H1 (cell line): ENCODE data around the gene MGRN1. TPM values are rescaled to one million over a fixed set of nuclear protein-coding genes. Genes with fewer than 3 reads are reported as not detected.
A peak's percentile ranks its signal among the peaks of the same experiment; 100 is the strongest.

ENCODE experiments used
- ASH2L ChIP-seq: fragments of 200-600, 300-600 bp; sonication (generic); IDR thresholded peaks from one replicate; pipeline ENCODE4 v1.7.1; 2017; ENCODE audit warnings: low read length
- BACH1 ChIP-seq: IDR thresholded peaks from 2 replicates; pipeline ENCODE4 v1.6.1; 2012; ENCODE audit warnings: low read length, improper control_type of control experiment
- BCL11A ChIP-seq, 2 experiments: IDR thresholded peaks; one replicate each; pipeline ENCODE4 v1.6.1; 2011; ENCODE audit warnings: low read depth in 2 of 2, low read length in 2 of 2, mild to moderate bottlenecking in 2 of 2
- BRCA1 ChIP-seq: IDR thresholded peaks from 2 replicates; pipeline ENCODE4 v1.6.1; 2012; ENCODE audit warnings: low read depth, low read length, improper control_type of control experiment
- CHD2 ChIP-seq: IDR thresholded peaks from 2 replicates; pipeline ENCODE4 v1.6.1; 2012; ENCODE audit warnings: low read length, improper control_type of control experiment
- CREB1 ChIP-seq: IDR thresholded peaks from 2 replicates; pipeline ENCODE4 v1.6.1; 2012; ENCODE audit warnings: inconsistent platforms
- EP300 ChIP-seq, 2 experiments: IDR thresholded peaks; 1 replicate in 1 of 2; 2 replicates in 1 of 2; pipeline ENCODE4 v1.6.1; 2011 to 2012; ENCODE audit warnings: low read depth in 2 of 2, low read length in 2 of 2, mild to moderate bottlenecking in 2 of 2, borderline replicate concordance in 1 of 2, inconsistent platforms in 1 of 2, moderate library complexity in 1 of 2
- HDAC2 ChIP-seq, 2 experiments: fragments of 300-600 bp in 1 of 2; sonication (generic) in 1 of 2; IDR thresholded peaks; 2 replicates each; pipeline ENCODE4 v1.6.1; 2011 to 2012; ENCODE audit warnings: low read depth in 2 of 2, low read length in 2 of 2, mild to moderate bottlenecking in 2 of 2, moderate library complexity in 2 of 2, borderline replicate concordance in 1 of 2, inconsistent platforms in 1 of 2
- JUN ChIP-seq: IDR thresholded peaks from 2 replicates; pipeline ENCODE4 v1.6.1; 2011; ENCODE audit warnings: low read depth, mild to moderate bottlenecking, improper control_type of control experiment, low read length
- KDM4A ChIP-seq: IDR thresholded peaks from one replicate; pipeline ENCODE4 v1.7.1; 2012; ENCODE audit warnings: low read depth, mild to moderate bottlenecking, moderate library complexity, low read length, inconsistent platforms; ENCODE audit not compliant: severe bottlenecking
- MAFK ChIP-seq: IDR thresholded peaks from 2 replicates; pipeline ENCODE4 v1.6.1; 2012; ENCODE audit warnings: low read depth, mild to moderate bottlenecking, improper control_type of control experiment, low read length
- NANOG ChIP-seq: IDR thresholded peaks from 2 replicates; pipeline ENCODE4 v1.6.1; 2011; ENCODE audit warnings: low read length, low read depth, mild to moderate bottlenecking, inconsistent platforms; ENCODE audit not compliant: insufficient read depth, poor library complexity, severe bottlenecking
- NRF1 ChIP-seq: IDR thresholded peaks from 2 replicates; pipeline ENCODE4 v1.6.1; 2011; ENCODE audit warnings: mild to moderate bottlenecking, low read depth, low read length, improper control_type of control experiment
- SIN3A ChIP-seq, 2 experiments: IDR thresholded peaks in 1 of 2; conservative IDR thresholded peaks in 1 of 2; 2 replicates each; pipeline ENCODE4 v1.6.1; 2011 to 2012; ENCODE audit warnings: low read length in 2 of 2, improper control_type of control experiment in 1 of 2, low read depth in 1 of 2, mild to moderate bottlenecking in 1 of 2
- SIX5 ChIP-seq: IDR thresholded peaks from 2 replicates; pipeline ENCODE4 v1.6.1; 2011; ENCODE audit warnings: mild to moderate bottlenecking, low read depth, low read length
- SP1 ChIP-seq: IDR thresholded peaks from 2 replicates; pipeline ENCODE4 v1.6.1; 2011; ENCODE audit warnings: low read depth, low read length
- SP2 ChIP-seq: IDR thresholded peaks from 2 replicates; pipeline ENCODE4 v1.6.1; 2012; ENCODE audit warnings: mild to moderate bottlenecking, low read length, inconsistent platforms
- TEAD4 ChIP-seq: IDR thresholded peaks from 2 replicates; pipeline ENCODE4 v1.6.1; 2012; ENCODE audit warnings: low read depth, low read length, inconsistent platforms, mixed read lengths
- YY1 ChIP-seq: IDR thresholded peaks from 2 replicates; pipeline ENCODE4 v1.6.1; 2011; ENCODE audit warnings: low read depth, mild to moderate bottlenecking, low read length
- polyA plus RNA-seq, 7 experiments: library from polyadenylated mRNA; depleted of rRNA in 3 of 7; stranded (reverse) in 5 of 7; unstranded in 2 of 7; fragments of >200 nt in 5 of 7; fragments of 200-250 nt in 2 of 7; gene quantifications; 1 replicate in 5 of 7; 2 replicates in 1 of 7; 4 replicates in 1 of 7; pipeline versions ENCODE4 v1.2.1 to v1.2.3, GENCODE V29; 2011 to 2013; ENCODE audit warnings: missing spikeins in 2 of 7, mixed read lengths in 2 of 7
- total RNA-seq: library from RNA; stranded (reverse); fragmentation: NEBNext Ultra II Directional; extraction: Animal tissue kit (Norgen Biotek cat#: 25700); gene quantifications from 2 replicates; pipeline ENCODE4 v1.2.1, GENCODE V29; 2021
- TF ChIP-seq, protein P1 (sequence below): IDR thresholded peaks from 2 replicates; pipeline ENCODE4 v1.6.1; 2012; ENCODE audit warnings: inconsistent platforms
- TF ChIP-seq, protein P2 (sequence below), 3 experiments: IDR thresholded peaks; 1 replicate in 2 of 3; 2 replicates in 1 of 3; pipeline versions ENCODE4 v1.5.1 to v1.6.1; 2011; ENCODE audit warnings: low read length in 3 of 3, mild to moderate bottlenecking in 3 of 3, inconsistent platforms in 2 of 3, low read depth in 1 of 3, moderate library complexity in 1 of 3; ENCODE audit not compliant: insufficient read depth in 1 of 3; ENCODE audit errors: control extremely low read depth in 1 of 3

The MGRN1 gene
- total and polyA plus RNA-seq, 2 of the 8 experiments (the other 6 are each of a cell fraction or from before 2014, with no cell fraction given): 15.0 to 82.3 TPM

DNA sequence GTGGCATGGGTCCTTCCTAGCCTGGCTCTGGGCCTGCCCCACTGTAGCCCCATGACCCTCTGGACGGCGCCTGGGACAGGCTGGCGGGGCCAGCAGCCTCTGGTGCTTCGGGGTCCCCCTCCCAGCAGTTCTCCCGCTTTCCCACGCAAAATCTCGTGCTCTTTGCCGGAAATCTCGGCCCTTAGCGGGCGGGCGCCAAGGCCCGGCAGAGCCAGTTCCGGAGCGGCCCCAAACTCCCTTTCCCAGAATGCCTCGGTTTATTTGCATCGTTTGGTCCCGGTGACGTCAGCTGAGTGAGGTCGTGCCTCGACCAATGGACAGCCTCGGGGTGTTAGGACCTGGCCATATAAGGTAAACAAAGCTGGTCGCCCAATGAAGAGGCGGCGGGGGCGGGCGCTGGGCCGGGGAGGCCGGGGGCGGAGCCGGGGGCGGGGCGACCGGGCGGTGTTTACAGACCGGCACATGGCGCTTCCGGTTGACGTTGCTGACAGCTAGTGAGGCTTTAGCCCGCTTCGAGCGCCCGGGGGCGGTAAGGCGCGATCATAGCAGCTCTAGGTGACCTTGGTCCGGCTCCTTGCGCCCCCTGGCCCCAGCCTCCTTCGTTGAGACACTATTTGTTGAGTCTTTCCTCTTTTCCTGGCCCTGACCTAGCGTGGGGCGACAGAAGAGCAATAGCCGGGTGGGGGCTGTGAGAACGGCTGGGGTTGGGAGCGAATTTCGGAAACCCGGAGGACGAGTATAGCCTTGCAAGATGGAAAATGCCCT lies 8.4 kb upstream of the MGRN1 start (continued):
- TF ChIP-seq SIX5 (peak; percentile 37; the same call in 1 of the 2 replicates), JUN (no peak), SP2 (peak; percentile 54), BRCA1 (peak; percentile 89), ASH2L (peak; percentile 61), EP300 (IDR thresholded peaks at IDR 0.05; ENCODE audit: borderline replicate concordance in 1 of 2, low read depth in 2 of 2, low read length in 2 of 2) (peak in 1 of 2 experiments; percentile 58; a peak in 1 of 3 replicates), BACH1 (peak; percentile 78; the same call in 1 of the 2 replicates), CREB1 (peak; percentile 95), MAFK (no peak), BCL11A (IDR thresholded peaks at IDR 0.05; ENCODE audit: low read depth in 2 of 2, low read length in 2 of 2) (no peak), HDAC2 (IDR thresholded peaks at IDR 0.05; ENCODE audit: borderline replicate concordance in 1 of 2, low read depth in 2 of 2, low read length in 2 of 2) (peak in 1 of 2 experiments; percentile 60; a peak in 1 of 4 replicates), SIN3A (conservative IDR thresholded peaks at IDR 0.05 in 1 of 2, IDR thresholded peaks at IDR 0.05 in 1 of 2; ENCODE audit: low read depth in 1 of 2, low read length in 2 of 2) (peak; percentile 77 to 81; a peak in 3 of 4 replicates), NANOG (no peak), NRF1 (no peak), SP1 (peak; percentile 94), KDM4A (peak; percentile 56), YY1 (peak; percentile 64), TEAD4 (0 out of 2 replicates have a peak, but pooled peaks have one; percentile 26), CHD2 (peak; percentile 98)
- TF ChIP-seq, protein P1, sequence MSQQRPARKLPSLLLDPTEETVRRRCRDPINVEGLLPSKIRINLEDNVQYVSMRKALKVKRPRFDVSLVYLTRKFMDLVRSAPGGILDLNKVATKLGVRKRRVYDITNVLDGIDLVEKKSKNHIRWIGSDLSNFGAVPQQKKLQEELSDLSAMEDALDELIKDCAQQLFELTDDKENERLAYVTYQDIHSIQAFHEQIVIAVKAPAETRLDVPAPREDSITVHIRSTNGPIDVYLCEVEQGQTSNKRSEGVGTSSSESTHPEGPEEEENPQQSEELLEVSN: peak; percentile 70
- TF ChIP-seq, protein P2, sequence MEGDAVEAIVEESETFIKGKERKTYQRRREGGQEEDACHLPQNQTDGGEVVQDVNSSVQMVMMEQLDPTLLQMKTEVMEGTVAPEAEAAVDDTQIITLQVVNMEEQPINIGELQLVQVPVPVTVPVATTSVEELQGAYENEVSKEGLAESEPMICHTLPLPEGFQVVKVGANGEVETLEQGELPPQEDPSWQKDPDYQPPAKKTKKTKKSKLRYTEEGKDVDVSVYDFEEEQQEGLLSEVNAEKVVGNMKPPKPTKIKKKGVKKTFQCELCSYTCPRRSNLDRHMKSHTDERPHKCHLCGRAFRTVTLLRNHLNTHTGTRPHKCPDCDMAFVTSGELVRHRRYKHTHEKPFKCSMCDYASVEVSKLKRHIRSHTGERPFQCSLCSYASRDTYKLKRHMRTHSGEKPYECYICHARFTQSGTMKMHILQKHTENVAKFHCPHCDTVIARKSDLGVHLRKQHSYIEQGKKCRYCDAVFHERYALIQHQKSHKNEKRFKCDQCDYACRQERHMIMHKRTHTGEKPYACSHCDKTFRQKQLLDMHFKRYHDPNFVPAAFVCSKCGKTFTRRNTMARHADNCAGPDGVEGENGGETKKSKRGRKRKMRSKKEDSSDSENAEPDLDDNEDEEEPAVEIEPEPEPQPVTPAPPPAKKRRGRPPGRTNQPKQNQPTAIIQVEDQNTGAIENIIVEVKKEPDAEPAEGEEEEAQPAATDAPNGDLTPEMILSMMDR (IDR thresholded peaks at IDR 0.05; ENCODE audit: control extremely low read depth in 1 of 3, insufficient read depth in 1 of 3, low read depth in 1 of 3, low read length in 3 of 3): peak in 2 of 3 experiments; percentile 64 to 86; a peak in 3 of 4 replicates
